Endothelial cell of umbilical vein (primary cell): Measurements from ENCODE around the gene ALS2. TPM values are rescaled to one million over a fixed set of nuclear protein-coding genes. Genes with fewer than 3 reads are reported as not detected.

Source experiments
- BruUV-seq: library from RNA; stranded (reverse); fragments of 400-500 nt; replicated peaks from 2 replicates; lab custom pipeline; 2021; lab: Mats Ljungman, UMichigan
- CTCF ChIA-PET: fragments of 300-600, 350-600 bp; sonication (Branson Sonifier 250); formaldehyde crosslinking; loops from one replicate; lab custom pipeline; 2021; ENCODE audit warnings: antibody characterized with exemption, inconsistent platforms; lab: Charles Lee
- POLR2A ChIA-PET: fragments of 300-600, 350-600 bp; sonication (Branson Sonifier 250); formaldehyde crosslinking; loops from one replicate; lab custom pipeline; 2021; ENCODE audit warnings: antibody characterized with exemption, inconsistent platforms; lab: Charles Lee
- DNase-seq: peaks from one replicate; pipeline ENCODE4 v3.0.0-alpha.2; 2011; ENCODE audit warnings: low read depth, low spot score
- FAIRE-seq: peaks from 2 replicates; lab custom pipeline; 2011; peaks lifted over from hg19 to GRCh38; lab: Jason Lieb, UNC
- H2AFZ ChIP-seq: 2 replicates; pipeline ENCODE4 v1.6.0; 2012; ENCODE audit warnings: low read depth, low read length, control low read depth, inconsistent platforms
- H3K27ac ChIP-seq: 2 replicates; pipeline ENCODE4 v1.5.1; 2011; ENCODE audit warnings: low read depth, mild to moderate bottlenecking, control low read depth, low read length, moderate library complexity; ENCODE audit not compliant: insufficient read depth
- H3K27me3 ChIP-seq, 2 experiments: 2 replicates each; pipeline versions ENCODE4 v1.6.0 to v1.6.1; 2011; ENCODE audit warnings: low read length in 2 of 2, mixed read lengths in 1 of 2; ENCODE audit not compliant: control insufficient read depth in 2 of 2, insufficient read depth in 2 of 2
- H3K36me3 ChIP-seq, 2 experiments: 2 replicates in 1 of 2; 3 replicates in 1 of 2; pipeline ENCODE4 v1.5.1; 2011; ENCODE audit warnings: low read length in 2 of 2, mild to moderate bottlenecking in 1 of 2, moderate library complexity in 1 of 2; ENCODE audit not compliant: control insufficient read depth in 2 of 2, insufficient read depth in 2 of 2; ENCODE audit errors: extremely low read depth in 1 of 2
- H3K4me1 ChIP-seq: 3 replicates; pipeline ENCODE4 v1.5.1; 2011; ENCODE audit warnings: mild to moderate bottlenecking, low read length; ENCODE audit not compliant: control insufficient read depth, insufficient read depth; ENCODE audit errors: extremely low read depth
- H3K4me2 ChIP-seq: 2 replicates; pipeline ENCODE4 v1.6.1; 2011; ENCODE audit warnings: low read length, control low read depth, mixed read lengths; ENCODE audit not compliant: insufficient read depth
- H3K4me3 ChIP-seq, 3 experiments: fragments of 200-600 bp in 1 of 3; sonication (generic), shearing (Covaris generic) in 1 of 3; replicated peaks in 1 of 3; 2 replicates each; pipeline ENCODE4 v1.5.1; 2011 to 2016; ENCODE audit warnings: control low read depth in 3 of 3, low read length in 3 of 3, mild to moderate bottlenecking in 2 of 3, inconsistent platforms in 1 of 3, low read depth in 1 of 3, moderate library complexity in 1 of 3; ENCODE audit not compliant: insufficient read depth in 1 of 3
- H3K79me2 ChIP-seq: 2 replicates; pipeline ENCODE4 v1.6.0; 2012; ENCODE audit warnings: low read length, inconsistent platforms; ENCODE audit not compliant: control insufficient read depth, insufficient read depth
- H3K9ac ChIP-seq: replicated peaks from 2 replicates; pipeline ENCODE3; 2011; ENCODE audit warnings: low read length, control low read depth; ENCODE audit not compliant: insufficient read depth; ENCODE audit errors: extremely low read depth
- H3K9me1 ChIP-seq: replicated peaks from 3 replicates; pipeline ENCODE4 v1.6.0; 2011; ENCODE audit warnings: mild to moderate bottlenecking, low read length; ENCODE audit not compliant: control insufficient read depth, insufficient read depth; ENCODE audit errors: extremely low read depth
- H3K9me3 ChIP-seq: replicated peaks from 2 replicates; pipeline ENCODE4 v1.5.1; 2012; ENCODE audit warnings: low read length, inconsistent platforms; ENCODE audit not compliant: control insufficient read depth, insufficient read depth
- H4K20me1 ChIP-seq: replicated peaks from 2 replicates; pipeline ENCODE3; 2011; ENCODE audit warnings: mild to moderate bottlenecking, low read length; ENCODE audit not compliant: control insufficient read depth, insufficient read depth; ENCODE audit errors: extremely low read depth
- CTCF ChIP-seq, 2 donors: IDR thresholded peaks; 1 replicate in 1 of 2; 2 replicates in 1 of 2; pipeline ENCODE4 v1.5.1; 2011; ENCODE audit warnings: low read length in 2 of 2, mild to moderate bottlenecking in 2 of 2, moderate library complexity in 2 of 2, control low read depth in 1 of 2, inconsistent platforms in 1 of 2, low read depth in 1 of 2; ENCODE audit not compliant: insufficient read depth in 1 of 2; ENCODE audit errors: extremely low read depth in 1 of 2
- EZH2 ChIP-seq: IDR thresholded peaks from 2 replicates; pipeline ENCODE4 v1.6.1; 2012; ENCODE audit warnings: borderline replicate concordance, low read depth, mild to moderate bottlenecking, moderate library complexity, low read length, inconsistent platforms; ENCODE audit not compliant: severe bottlenecking
- FOS ChIP-seq: IDR thresholded peaks from 2 replicates; pipeline ENCODE4 v1.6.1; 2011; ENCODE audit warnings: mild to moderate bottlenecking, low read length, moderate library complexity, borderline replicate concordance; ENCODE audit not compliant: insufficient read depth
- GATA2 ChIP-seq: IDR thresholded peaks from 2 replicates; pipeline ENCODE4 v1.7.0; 2011; ENCODE audit warnings: low read depth, mild to moderate bottlenecking, moderate library complexity, mixed read lengths, low read length; ENCODE audit not compliant: insufficient read length, insufficient read depth
- JUN ChIP-seq: IDR thresholded peaks from 2 replicates; pipeline ENCODE4 v1.6.1; 2011; ENCODE audit warnings: borderline replicate concordance, low read depth; ENCODE audit not compliant: insufficient read length, insufficient read depth
- MAX ChIP-seq: IDR thresholded peaks from 2 replicates; pipeline ENCODE4 v1.6.1; 2011; ENCODE audit not compliant: insufficient read depth, insufficient read length
- MYC ChIP-seq: IDR thresholded peaks from one replicate; pipeline ENCODE4 v1.6.1; 2011; ENCODE audit warnings: mild to moderate bottlenecking, low read depth, low read length
- POLR2A ChIP-seq: IDR thresholded peaks from 2 replicates; pipeline ENCODE4 v1.6.1; 2012; ENCODE audit warnings: low read depth, mild to moderate bottlenecking, control low read depth, low read length
- POLR2AphosphoS5 ChIP-seq: IDR thresholded peaks from 2 replicates; pipeline ENCODE4 v1.6.1; 2012; ENCODE audit warnings: low read depth, mild to moderate bottlenecking, control low read depth, low read length, moderate library complexity; ENCODE audit not compliant: insufficient read depth
- dilution Hi-C: fragments of 300-500 bp; cut with MboI; formaldehyde crosslinking; loops from one replicate; pipeline ENCODE4 v1.15.0; 2019; ENCODE audit warnings: low sequenced_read_pairs; ENCODE audit not compliant: extremely low pct_ligation_motif_present
- intact Hi-C: fragments of 100-400 bp; cut with micrococcal nuclease; formaldehyde crosslinking; loops from one replicate; pipeline ENCODE4 v1.10.0; 2022
- polyA plus RNA-seq, 4 experiments: library from polyadenylated mRNA; depleted of rRNA in 3 of 4; stranded (reverse) in 3 of 4; unstranded in 1 of 4; fragments of >200 nt; gene quantifications; 2 replicates each; pipeline versions ENCODE4 v1.2.1 to v1.2.3, GENCODE V29; 2011 to 2012; ENCODE audit warnings: missing spikeins in 1 of 4
- total RNA-seq: library from RNA; stranded (reverse); gene quantifications from 2 replicates; pipeline ENCODE4 v1.2.3, GENCODE V29; 2021

The ALS2 gene
- total and polyA plus RNA-seq, 2 donors (not counting 3 experiments of a cell fraction or from before 2014, with no cell fraction given) = 13.1 to 36.1 TPM

GRCh38 chr2:201761101-201761500 is 19.6 kb downstream of the ALS2 start:
- H3K27ac ChIP-seq = no peak overlapping the region
- no peak overlapping the region for H3K9ac ChIP-seq
- H3K4me3 ChIP-seq = no peak overlapping the region
- TF ChIP-seq CTCF (IDR thresholded peaks at IDR 0.05; ENCODE audit: extremely low read depth in 1 of 2, insufficient read depth in 1 of 2, low read depth in 1 of 2, low read length in 2 of 2) (no peak), EZH2 (no peak), MAX (no peak), FOS (no peak), GATA2 (no peak), POLR2AphosphoS5 (no peak), POLR2A (no peak), MYC (no peak), JUN (no peak)
- H3K27me3 ChIP-seq = no peaks in the 10 kb centered on the region
- no peaks in the 10 kb centered on the region for H3K79me2 ChIP-seq
- no peaks in the 10 kb centered on the region for H3K9me3 ChIP-seq
- ChIA-PET CTCF (no interaction called here), POLR2A (no interaction called here)
- DNase-seq (no peak), FAIRE-seq (no peak)
- H3K9me1 ChIP-seq = no peaks in the 10 kb centered on the region
- no peak overlapping the region for H2AFZ ChIP-seq
- dilution Hi-C loops (no loop called here), intact Hi-C loops (no loop called here)
- H4K20me1 ChIP-seq = no peaks in the 10 kb centered on the region
- H3K4me1 ChIP-seq = no peaks in the 10 kb centered on the region
- no peak overlapping the region for H3K4me2 ChIP-seq
- peaks cover 14 to 15% of the 10 kb centered on the region in 2 experiments for H3K36me3 ChIP-seq
- TSS peak; percentile 46 for BruUV-seq
